Measurements from ENCODE around the gene VAC14.

The VAC14 gene

GRCh38 chr16:70708366-70709246, 92.4 kb downstream of the VAC14 start:
- no peak for DNase-seq (ENCODE audit: low spot score)

- no peak for DNase-seq (ENCODE audit: low spot score)
Observed at GRCh38 chr16:70706948-70707465, 94.0 kb downstream of the VAC14 start.

DNA sequence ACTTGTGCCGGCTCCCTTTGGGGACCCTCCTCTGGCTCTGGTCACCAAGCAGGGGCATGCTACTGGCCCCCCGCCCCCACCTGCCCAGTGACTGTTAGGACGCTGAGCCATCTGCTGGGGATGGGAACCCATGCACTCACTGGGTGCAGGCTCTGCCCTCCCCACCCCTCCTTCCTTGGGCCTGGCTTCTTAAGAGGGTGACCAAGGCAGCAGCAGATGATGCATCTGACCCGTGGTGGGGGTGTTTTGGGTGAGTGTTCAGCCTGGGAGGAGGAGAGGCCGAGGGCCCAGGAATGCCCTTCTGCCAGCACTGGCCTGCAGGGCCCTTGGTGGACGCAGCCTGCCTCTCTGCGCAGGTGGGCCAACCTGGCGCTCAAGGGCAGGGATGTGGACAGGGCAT, 95.9 kb downstream of the VAC14 start:
- no peak for DNase-seq (ENCODE audit: low spot score)

DNA sequence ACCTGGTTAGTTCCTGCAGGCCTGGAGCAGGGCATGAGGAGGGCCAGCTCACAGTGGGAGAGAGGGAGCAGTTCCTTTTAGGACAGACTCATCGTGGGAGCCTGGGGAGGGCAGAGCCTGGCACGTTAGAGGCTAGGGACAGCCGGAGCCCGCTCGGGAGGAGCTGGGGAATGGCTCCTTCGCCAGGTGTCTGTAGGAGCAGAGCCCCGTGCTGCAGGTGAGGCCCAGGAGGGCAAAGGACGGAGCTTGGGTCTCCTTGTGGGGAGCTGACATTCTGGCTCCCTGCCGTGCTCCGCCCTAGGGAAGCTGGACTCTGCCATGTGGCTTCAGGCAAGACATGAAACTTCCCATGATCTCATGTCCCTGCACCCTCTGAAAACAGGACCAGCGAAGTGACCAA, 96.4 kb downstream of the VAC14 start:
- no peak for DNase-seq (ENCODE audit: low spot score)

- no peak for DNase-seq (ENCODE audit: low spot score)
Observed at GRCh38 chr16:70703835-70704381, 97.0 kb downstream of the VAC14 start.

DNA sequence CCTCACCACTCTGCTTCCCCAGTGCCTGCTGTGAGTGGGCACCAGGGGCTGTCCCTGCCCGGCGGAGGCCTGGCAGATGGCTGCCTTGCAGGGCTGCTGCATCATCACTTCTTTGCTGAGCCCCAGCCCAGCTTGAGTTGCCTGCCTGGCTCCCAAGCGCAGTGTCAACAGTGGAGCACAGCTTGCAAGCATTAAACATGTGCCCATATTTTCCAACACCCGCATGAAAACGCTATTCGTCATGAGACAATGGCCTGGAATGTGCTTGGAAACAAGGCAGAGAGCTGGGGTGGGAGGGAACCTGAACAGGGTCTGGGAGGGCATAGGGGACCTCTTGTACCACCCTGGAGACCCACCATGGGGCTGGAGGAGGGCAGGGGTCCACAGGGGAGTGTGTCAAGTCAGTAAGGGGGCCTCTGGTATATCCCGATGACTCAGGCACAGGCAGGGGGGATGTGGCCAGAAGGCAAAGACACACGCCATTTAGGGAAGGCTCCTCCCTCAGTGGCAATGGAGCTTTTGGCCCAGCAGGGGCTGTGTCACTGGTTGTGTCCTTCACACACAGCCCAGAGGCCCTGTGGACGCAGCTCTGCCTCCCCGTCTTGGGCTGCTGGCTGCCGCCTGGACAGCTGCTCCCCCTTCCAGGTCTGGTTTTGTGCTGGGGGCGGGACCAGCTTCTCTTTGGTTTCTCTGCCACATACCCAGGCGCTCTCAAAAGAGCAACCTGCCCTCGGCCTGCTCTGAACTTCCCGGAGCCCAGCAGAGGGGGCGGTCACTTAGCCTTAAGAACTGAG, 97.7 kb downstream of the VAC14 start:
- DNase-seq (ENCODE audit: low spot score), result no peak

DNA sequence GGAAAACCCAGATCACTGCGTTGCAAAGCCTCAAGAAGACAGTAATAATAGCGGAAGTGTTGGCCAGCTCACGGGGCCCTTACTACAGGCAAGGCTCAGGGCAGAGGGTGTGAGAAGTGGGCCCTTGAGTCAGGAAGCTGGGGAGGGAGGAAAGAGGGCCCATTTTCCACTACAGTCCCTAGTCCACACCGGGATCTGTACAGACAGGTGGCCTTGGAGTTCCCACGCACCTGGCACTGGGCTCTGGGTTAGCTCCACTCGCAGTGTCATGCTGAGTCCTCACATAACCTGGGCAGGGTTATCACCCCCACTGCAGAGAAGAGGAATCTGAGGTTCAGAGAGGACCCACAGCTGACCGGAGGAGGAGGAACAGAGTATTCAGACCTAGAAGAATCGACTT, 98.3 kb downstream of the VAC14 start:
- DNase-seq (ENCODE audit: low spot score), result no peak

DNA sequence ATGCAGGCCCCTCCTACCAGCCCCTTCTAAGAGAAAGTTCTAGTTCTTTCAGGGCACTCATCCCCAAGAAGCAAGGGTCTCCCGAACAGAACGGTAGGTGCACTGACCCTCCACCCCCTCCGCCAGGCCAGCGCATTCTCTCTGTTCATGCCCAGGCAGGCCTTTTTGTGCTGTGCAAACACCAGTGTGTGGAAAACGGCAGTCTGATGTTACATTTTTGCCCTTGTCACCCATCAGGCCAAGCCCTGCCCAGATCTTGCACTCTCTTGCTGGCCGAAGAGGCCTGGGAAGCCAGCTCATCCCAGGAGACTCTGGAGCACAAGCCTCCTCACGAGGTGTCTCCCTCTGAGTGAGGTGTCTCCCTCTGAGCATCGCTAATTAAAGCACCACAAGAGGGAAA, 99.0 kb downstream of the VAC14 start:
- no peak for DNase-seq (ENCODE audit: low spot score)

GRCh38 chr16:70701596-70701995, 99.4 kb downstream of the VAC14 start:
- no peak for DNase-seq (ENCODE audit: low spot score)

- DNase-seq (ENCODE audit: low spot score), result no peak
Observed at GRCh38 chr16:70701036-70701435, 99.9 kb downstream of the VAC14 start.

DNA sequence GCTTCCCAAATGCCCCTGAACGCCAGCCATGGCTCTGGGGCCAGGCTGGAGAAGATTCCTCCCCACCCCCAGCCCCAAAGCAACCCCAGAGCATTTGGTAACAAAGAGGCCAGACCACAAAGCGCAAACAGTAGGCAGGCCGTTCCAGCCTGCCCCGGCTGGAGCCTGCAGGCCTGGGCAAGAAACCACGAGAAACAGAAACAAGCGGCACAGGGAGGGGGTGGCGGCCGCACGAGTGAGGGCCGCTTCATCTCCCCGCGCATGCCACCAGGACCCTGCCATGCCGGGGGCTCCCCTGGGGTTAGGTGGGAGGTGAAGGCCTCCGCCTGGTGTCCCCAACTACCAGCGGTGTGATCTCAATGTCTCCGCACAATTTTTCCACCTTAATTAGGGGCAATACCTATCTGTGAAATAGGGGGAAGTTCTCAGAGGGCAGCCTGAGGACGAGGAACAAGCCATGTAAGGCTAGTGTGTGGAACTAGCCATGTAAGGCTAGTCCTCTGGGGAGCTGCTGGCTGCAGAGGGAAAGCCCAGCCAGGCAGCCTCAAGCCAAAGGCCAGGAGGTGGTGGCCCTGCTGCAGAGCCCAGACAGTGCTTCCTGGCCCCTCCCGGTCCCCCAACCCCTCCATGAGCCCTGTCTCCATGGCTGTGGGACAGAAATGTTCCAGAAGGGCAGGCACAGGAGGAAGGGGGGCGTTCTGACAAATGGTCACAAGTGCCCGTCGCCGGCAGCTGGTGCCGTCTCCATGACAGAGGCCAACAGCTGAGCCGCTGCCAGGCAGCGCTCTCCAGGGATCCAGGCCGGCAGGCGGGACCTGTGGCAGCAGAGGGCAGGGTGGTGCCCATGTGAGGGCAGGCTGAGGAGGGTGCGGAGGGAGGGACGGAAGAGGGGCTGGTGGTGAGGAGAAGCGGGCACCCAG, 100.6 kb downstream of the VAC14 start:
- DNase-seq (ENCODE audit: low spot score), result no peak

GRCh38 chr16:70699696-70700095, 101.3 kb downstream of the VAC14 start:
- DNase-seq (ENCODE audit: low spot score), result no peak

- DNase-seq (ENCODE audit: low spot score), result no peak
Observed at GRCh38 chr16:70698901-70699300, 102.1 kb downstream of the VAC14 start.

GRCh38 chr16:70697594-70698170, 103.3 kb downstream of the VAC14 start:
- DNase-seq (ENCODE audit: low spot score), result no peak

- DNase-seq (ENCODE audit: low spot score), result no peak
Observed at GRCh38 chr16:70696952-70697593, 103.9 kb downstream of the VAC14 start.

DNA sequence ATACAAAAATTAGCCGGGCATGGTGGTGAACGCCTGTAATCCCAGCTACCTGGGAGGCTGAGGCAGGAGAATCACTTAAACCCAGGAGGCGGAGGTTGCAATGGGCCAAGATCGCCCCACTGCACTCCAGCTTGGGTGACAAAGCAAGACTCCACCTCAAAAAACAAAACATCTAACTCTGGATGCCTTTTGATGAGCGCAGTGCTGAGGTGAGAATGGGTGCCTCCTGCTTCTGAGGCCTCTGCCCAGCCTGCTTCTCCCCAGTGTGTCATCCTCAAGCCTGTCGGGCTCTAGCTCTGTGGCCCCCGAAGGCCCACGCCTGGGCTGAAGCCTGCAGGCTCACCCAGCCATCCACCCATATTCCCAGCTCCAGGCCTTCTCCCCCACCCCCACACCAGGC, 104.6 kb downstream of the VAC14 start:
- no peak for DNase-seq (ENCODE audit: low spot score)

GRCh38 chr16:70695331-70696070, 105.5 kb downstream of the VAC14 start:
- no peak for DNase-seq (ENCODE audit: low spot score)

GRCh38 chr16:70694868-70695218, 106.1 kb downstream of the VAC14 start:
- no peak for DNase-seq (ENCODE audit: low spot score)

GRCh38 chr16:70694088-70694867, 106.7 kb downstream of the VAC14 start:
- no peak for DNase-seq (ENCODE audit: low spot score)
